Brain microvascular endothelial cell (primary cell): ENCODE data around the gene LDB2.

ENCODE experiments used
- DNase-seq: peaks from one replicate; pipeline ENCODE4 v3.0.0-alpha.2; 2020
- H3K27ac ChIP-seq: fragments of 250-450 bp; sonication (Bioruptor Pico); 2 replicates; pipeline ENCODE4 v1.5.1; 2020; ENCODE audit warnings: mild to moderate bottlenecking, moderate library complexity
- H3K27me3 ChIP-seq: fragments of 250-450 bp; sonication (Bioruptor Pico); replicated peaks from 2 replicates; pipeline ENCODE4 v1.5.1; 2020; ENCODE audit warnings: mild to moderate bottlenecking
- H3K36me3 ChIP-seq: fragments of 250-450 bp; sonication (Bioruptor Pico); replicated peaks from 2 replicates; pipeline ENCODE4 v1.5.1; 2020; ENCODE audit warnings: mild to moderate bottlenecking
- H3K4me3 ChIP-seq: 2 replicates; pipeline ENCODE4 v1.5.1; 2011; ENCODE audit warnings: low read depth, mild to moderate bottlenecking, control low read depth, low read length, moderate library complexity
- in situ Hi-C: cut with HindIII; loops from 2 replicates; pipeline ENCODE4 v1.10.0; 2017; ENCODE audit warnings: low sequenced_read_pairs, low pct_ligation_motif_present
- TF ChIP-seq, protein P1 (sequence below): IDR thresholded peaks from 2 replicates; pipeline ENCODE4 v1.5.1; 2011; ENCODE audit warnings: low read depth, mild to moderate bottlenecking, moderate library complexity, low read length, control low read depth, inconsistent platforms; ENCODE audit errors: missing control alignments

LDB2 gene

DNA sequence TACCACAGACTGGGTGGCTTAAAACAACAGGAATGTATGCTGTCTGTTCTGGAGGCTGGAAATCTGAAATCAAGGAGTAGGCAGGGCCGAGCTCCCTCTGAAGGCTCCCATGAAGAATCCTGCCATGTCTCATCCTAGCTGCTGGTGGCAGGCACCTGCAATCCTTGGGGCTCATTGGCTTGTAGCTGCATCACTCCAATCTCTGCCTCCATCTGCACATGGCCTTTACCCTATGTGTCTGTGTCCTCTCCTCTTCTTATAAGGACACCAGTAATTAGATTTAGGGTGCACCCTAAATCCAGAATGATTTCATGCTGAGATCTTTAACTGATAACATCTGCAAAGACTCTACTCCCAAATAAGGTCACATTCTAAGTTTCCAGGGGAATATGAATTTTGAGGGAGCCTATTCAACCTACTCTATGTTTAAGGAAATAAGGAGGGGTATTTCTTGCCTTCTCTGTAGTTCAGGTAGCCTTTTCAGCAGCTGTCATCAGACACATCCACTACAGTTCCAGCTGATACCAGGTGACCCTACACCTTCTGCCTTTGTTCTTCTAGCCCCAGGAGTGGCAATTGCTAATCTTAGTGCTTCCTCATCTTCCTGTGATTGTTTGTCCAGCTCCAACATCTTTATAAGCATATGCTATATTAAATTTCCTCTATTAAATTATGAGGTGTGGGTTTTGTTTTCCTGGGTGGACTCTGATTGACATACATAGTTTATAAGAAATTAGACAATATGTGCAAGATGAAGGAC lies 377.1 kb downstream of the LDB2 start:
- H3K4me3 ChIP-seq = no peak overlapping the region
- H3K27me3 ChIP-seq = no peaks in the 10 kb centered on the region
- DNase-seq = no peak
- no peaks in the 10 kb centered on the region for H3K36me3 ChIP-seq
- TF ChIP-seq, protein P1, sequence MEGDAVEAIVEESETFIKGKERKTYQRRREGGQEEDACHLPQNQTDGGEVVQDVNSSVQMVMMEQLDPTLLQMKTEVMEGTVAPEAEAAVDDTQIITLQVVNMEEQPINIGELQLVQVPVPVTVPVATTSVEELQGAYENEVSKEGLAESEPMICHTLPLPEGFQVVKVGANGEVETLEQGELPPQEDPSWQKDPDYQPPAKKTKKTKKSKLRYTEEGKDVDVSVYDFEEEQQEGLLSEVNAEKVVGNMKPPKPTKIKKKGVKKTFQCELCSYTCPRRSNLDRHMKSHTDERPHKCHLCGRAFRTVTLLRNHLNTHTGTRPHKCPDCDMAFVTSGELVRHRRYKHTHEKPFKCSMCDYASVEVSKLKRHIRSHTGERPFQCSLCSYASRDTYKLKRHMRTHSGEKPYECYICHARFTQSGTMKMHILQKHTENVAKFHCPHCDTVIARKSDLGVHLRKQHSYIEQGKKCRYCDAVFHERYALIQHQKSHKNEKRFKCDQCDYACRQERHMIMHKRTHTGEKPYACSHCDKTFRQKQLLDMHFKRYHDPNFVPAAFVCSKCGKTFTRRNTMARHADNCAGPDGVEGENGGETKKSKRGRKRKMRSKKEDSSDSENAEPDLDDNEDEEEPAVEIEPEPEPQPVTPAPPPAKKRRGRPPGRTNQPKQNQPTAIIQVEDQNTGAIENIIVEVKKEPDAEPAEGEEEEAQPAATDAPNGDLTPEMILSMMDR = no peak
- in situ Hi-C loops = no loop called here
- H3K27ac ChIP-seq = no peak overlapping the region

DNA sequence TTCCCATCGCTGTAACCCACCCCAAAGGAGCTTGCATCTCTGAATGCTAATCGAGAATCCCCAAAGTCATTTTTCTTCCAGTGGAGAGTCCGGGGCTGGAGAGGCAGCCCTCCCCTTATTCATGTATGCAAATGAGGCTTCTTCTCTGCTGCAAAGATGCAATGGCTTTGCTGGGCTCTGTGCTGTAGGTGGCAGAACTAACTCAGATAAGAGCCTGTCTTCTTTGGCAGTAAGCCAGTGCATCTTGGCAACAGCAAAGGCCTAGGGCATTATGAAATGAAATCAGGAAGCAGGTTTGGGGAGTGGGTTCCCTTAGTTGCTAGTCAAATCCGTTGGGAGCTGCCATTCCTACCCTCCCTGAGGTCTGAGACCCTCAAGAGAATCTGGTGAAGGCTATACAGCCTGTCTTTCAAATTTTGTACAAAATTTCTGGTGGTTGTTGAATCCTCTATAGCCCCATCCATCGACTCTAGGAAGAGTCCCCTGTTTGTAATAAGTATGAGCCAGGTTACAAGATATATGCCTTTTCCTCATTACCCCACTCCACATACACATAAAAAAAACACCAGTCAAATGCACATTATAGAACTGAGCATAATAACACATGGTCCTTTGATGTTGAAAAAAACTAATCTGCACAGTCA lies 381.5 kb downstream of the LDB2 start:
- DNase-seq = peak; percentile 67
- H3K27ac ChIP-seq = no peak overlapping the region

DNA sequence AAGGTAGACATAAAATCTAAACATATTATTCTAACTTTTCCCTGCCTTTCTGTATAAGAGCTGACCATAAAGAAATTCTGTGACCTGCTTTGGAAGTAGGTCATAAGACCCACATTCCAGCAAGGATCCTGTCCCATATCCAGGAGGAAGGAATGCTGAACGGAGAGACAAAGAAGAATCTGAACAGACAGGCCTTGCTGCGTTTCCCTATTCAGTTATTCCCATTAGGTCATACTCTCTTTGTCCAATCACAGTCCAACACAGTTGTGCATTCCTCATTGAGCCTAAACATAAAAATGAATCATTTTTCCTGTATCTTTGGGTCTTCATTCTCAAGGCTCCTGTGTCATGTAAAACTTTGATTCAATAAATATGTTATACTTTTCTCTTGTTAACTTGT lies 384.6 kb downstream of the LDB2 start:
- Histone ChIP-seq H3K27ac (no peak overlapping the region), H3K4me3 (no peak overlapping the region), H3K27me3 (no peaks in the 10 kb centered on the region), H3K36me3 (no peaks in the 10 kb centered on the region)
- TF ChIP-seq, protein P1 = no peak
- DNase-seq = no peak
- in situ Hi-C loops = no loop called here

More for the DNA sequence above, 381.5 kb downstream of the LDB2 start:
- H3K36me3 ChIP-seq = no peaks in the 10 kb centered on the region
- H3K4me3 ChIP-seq = no peak overlapping the region
- no peaks in the 10 kb centered on the region for H3K27me3 ChIP-seq
- TF ChIP-seq, protein P1 = peak; percentile 51
- in situ Hi-C loops = no loop called here

DNA sequence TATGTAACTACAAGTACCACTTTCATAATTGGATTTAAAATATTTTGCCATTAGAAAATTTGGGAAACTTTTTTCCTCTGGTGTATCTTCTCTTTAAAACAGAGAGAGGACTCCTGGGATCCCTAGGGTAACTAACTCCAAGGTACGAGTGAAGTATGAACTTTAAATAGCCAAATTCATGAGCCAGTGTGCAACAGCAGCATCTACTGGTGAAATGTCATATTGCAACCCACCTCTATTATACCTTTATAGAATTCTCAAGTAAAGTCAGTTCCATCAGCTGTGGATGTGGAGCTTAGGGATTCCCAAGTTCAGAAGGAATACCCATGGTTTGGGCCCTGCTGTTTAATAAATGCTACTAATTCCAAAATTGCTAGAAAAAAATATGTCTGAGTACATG lies 389.5 kb downstream of the LDB2 start:
- Histone ChIP-seq H3K27ac (no peak overlapping the region), H3K36me3 (no peaks in the 10 kb centered on the region), H3K4me3 (no peak overlapping the region), H3K27me3 (no peaks in the 10 kb centered on the region)
- TF ChIP-seq, protein P1 = peak; percentile 36
- DNase-seq = peak; percentile 18
- in situ Hi-C loops = no loop called here

DNA sequence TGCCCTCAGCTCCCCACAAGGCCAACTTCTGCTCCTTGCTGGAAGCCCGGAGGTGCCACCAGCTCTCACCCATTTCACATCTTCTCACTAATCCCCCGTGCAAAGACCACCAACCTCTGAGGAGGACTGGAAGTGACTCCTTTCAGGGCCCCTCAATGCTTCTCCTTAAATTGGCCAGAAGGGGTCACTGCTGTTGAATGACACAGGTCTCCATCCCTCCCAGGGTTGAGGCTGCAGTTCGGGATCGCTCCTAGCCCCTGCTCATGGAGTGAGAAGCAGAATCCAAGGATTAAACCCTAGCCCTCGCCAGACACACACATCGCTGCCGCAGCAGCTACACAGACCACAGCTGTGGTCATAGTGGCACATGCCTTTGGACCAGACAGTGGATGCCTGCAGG lies 392.7 kb downstream of the LDB2 start:
- in situ Hi-C loops = no loop called here

More for the DNA sequence above, 392.7 kb downstream of the LDB2 start:
- Histone ChIP-seq H3K27ac (no peak overlapping the region), H3K4me3 (no peak overlapping the region), H3K27me3 (no peaks in the 10 kb centered on the region), H3K36me3 (no peaks in the 10 kb centered on the region)
- TF ChIP-seq, protein P1 = peak; percentile 39
- peak; percentile 2 for DNase-seq
